Activated naive CD8-positive, alpha-beta T cell treated with anti-CD3 and anti-CD28 coated beads, Interleukin-2, amount 50 U/mL, for 16 hours (primary cell): ENCODE results near the gene PARP11.

Experiments
- DNase-seq: peaks from one replicate; pipeline ENCODE4 v3.0.0-alpha.2; 2020; ENCODE audit warnings: low read depth, low spot score

The PARP11 gene, protein sequence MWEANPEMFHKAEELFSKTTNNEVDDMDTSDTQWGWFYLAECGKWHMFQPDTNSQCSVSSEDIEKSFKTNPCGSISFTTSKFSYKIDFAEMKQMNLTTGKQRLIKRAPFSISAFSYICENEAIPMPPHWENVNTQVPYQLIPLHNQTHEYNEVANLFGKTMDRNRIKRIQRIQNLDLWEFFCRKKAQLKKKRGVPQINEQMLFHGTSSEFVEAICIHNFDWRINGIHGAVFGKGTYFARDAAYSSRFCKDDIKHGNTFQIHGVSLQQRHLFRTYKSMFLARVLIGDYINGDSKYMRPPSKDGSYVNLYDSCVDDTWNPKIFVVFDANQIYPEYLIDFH

DNA sequence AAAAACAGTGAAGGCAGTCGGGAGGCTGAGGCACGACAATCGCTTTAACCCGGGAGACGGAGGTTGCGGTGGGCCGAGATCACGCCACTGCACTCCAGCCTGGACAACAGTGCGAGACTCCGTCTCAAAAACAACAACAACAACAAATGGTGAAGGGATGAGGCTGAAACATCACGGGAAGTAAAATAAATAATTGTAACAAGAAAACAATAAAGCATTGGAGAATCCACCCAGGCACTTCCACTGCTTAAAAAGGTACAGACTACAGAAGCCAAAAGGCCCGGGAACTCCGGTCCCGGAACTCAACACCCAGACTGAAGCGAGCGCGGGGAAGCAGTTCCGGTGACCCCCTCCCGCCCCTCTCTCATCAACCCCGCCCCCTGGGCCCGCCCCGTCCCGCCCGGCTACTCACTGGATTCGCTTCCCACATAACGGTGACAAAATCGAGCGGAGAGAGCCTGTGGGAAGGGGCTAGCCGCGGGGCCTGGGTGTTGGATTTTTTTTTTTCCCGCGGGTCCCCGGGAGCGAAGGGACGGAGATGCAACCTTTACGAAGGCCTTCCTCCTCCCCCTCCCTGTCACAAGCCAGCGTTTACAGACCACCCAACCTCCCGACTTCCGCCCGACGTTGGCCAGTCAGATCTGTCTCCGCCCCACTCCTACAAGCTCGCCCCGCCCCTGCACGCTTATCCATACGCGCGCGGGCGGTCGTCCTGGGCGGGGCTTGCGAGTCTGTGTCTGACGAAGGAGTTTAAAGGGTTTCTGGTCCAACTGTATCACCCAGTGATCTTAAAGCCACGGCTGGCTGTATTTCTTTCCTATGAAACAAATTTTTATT, at the start of gene PARP11:
Gene PARP11, minus strand, starts transcription at position 600 of the 837 bp plus-strand sequence. Its CDS starts 170 bp downstream, at position 430.
- DNase-seq, result peak; percentile 95

DNA sequence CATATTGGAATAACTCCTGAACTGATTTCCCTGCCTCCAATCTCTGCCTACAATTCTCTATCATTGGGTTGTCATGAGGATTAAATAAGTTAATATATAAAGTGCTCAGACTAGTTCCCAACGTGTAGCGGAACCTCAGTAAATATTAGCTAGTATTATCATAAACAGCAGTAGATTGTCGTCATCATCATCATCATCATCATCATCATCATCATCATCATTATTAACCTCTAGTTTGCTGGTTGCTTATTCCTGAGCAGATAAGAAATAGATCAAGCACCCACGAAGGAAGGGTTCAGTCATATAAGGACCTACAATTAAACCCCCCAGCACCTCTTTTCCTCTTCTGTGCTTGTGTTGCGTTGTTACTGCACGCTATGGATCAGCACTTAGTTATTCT, 48.8 kb upstream of the PARP11 start:
- no peak for DNase-seq

DNA sequence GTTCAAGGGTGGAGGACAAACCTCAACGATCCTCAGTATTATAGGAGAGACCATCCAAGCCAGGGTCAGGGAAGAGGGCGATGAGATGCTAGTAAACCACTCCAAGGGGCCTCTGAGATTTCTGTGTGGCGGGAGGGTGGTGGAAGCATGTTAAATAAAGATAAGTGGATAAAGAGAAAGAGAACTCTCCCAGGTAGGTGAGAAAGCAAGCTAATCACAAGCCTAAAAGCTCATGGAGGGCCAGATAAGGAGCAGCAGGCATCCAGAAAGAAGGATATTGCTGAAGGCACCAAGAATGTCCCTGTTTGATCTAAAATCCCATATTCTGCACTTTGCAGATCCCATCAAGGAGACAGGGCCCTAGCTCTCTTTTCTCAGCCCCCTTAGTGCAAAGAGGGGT, 48.3 kb upstream of the PARP11 start:
- DNase-seq, result no peak

DNA sequence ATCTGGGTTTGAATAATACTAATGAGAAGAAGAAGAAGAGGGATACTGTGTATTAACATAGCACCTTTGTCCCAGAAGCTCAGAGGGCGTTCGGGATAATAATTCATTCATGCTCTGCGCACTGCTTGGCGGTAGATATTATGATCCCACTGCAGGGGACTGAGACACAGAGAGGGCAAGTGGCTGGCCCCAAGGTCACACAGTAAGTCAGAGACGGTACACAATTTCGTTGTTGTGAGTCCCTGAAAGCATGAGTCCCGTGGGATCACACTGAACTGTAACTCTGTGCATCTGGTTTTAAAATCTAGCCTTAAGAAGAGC, 47.9 kb upstream of the PARP11 start:
- no peak for DNase-seq

DNA sequence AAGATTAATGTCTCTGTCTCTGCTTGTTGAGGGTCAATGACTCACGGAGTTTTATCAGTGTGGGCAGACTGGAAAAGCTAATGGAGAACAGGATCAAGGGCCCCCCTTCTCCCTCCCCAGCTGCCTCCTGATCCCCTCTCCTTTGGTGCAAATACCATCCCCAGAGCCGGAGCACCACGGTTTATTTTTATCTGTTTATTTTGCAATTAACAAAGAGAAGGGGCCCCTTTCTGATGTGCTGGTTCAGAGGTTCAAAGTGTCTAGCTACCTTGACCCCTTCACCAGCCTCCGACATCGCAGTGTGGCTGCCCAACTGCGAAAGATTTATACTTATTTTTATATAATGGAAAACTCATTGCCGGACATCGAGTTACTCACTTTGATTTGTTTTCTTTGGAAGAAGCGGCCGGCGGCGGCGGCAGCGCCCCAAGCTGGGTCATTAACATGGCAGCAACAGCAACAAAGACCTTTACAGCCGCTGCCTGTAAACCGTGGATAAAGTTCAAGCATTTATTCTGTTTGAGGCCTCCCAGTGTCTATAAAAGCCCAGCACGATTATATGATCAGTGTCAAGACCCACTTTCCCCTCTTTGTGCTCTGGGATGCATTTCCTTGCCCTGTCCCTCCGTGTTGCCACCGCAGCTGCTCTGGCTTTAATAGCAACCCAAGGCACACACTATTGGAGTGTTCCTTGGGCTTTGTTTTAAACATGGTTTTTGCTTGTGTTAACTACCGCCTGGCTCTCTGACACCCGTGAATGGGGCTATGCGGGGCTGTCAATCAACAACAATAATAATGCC, 47.4 kb upstream of the PARP11 start:
- DNase-seq, result no peak

DNA sequence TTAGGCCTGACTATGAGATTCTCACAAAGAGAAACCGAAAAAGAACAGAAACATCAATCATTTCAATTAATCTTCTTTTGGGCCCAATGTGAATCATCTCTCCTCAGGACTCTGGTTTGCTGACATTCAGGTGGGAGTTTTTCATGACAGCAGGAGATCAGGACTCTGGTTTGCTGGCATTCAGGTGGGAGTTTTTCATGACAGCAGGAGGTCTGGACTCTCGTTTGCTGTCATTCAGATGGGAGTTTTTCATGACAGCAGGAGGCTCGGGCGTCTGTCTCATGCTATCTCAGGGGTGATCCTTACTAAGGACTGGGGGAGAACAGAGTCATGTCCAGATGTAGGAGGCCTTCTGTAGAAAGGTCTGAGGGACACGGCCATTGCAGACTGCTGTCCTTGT, 40.1 kb upstream of the PARP11 start:
- no peak for DNase-seq

DNA sequence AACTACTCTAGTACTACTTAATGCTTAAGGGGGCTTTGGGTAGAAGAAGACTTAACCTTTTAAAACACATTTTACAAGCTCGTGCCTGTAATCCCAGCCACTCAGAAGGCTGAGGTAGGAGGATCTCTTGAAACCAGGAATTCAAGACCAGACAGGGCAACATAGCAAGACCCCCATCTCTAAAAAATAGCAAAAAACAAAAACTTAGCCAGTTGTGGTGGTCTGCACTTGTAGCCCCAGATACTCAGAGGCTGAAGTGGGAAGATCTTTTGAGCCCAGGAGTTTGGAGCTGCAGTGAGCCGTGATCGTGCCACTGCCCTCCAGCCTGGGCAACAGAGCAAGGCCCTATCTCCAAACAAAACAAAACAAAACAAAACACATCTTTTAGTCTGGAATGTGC, 39.7 kb upstream of the PARP11 start:
- no peak for DNase-seq

DNA sequence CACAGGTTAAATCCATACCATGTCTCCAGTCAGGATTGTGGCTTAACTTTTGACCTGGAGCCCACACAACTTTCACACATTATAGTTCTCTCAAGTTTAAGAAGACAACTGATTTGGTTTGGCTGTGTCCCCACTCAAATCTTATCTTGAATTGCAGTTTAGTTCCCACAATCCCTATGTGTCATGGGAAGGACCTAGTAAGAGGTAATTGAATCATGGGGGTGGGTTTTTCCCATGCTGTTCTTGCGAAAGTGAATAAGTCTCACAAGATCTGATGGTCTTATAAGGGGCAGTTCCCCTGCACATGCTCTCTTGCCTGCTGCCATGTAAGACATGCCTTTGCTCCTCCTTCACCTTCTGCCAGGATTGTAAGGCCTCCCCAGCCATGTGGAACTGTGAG, 38.2 kb upstream of the PARP11 start:
- DNase-seq, result no peak

DNA sequence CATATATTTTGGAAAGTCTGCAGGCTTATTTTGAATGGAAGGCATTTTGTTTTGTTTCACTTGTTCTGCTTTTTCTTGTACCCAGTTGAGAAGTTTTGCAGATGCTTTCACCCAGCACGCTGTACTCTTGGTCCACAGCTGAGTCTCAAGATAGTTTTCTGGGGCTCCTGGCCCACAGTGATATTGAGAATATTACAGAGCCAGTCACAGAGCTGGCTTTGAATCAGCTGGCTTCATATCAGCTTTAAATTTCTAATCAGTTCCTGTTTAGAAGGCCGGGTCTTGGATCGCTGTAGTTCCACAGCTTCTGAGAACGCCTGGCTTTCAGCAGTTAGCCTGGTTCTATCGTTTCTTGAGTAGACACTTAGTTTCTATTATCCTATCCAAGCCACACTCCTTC, 32.5 kb upstream of the PARP11 start:
- DNase-seq, result no peak

DNA sequence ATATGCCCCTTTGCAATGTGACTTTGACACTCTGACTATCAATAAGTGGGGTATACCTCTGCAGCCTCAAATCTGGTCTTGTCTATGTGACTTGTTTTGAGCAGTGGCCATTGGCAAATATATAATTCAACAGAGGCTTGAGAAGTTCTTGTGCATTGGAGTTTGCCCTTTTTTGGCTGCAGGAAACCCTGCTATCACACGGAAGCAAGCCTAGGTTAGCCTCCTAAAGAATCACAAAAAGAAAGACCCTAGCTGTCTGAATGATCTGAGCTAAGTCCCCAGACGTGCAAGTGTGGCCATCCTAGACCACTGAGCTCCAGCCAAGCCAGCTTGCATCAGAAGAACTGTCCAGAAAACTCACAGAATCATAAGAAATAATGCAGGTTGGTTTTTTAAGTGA, 31.8 kb upstream of the PARP11 start:
- no peak for DNase-seq

DNA sequence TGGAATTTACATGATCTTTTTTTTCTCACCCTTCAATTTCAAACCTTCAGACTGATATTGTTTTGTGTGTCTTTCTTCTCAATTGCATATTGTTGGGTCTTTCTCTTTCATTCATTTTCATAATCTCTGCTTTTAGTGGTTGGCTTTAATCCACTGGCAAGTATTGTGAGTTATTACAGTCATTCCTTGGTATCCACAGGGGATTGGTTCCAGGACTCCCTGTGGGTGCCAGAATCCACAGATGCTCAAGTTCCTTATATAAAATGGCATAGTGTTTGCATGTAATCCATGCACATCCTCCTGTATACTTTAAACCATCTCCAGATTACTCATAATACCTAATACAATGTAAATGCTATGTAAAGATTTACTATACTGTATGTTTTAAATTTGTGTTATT, 29.7 kb upstream of the PARP11 start:
- DNase-seq, result no peak

DNA sequence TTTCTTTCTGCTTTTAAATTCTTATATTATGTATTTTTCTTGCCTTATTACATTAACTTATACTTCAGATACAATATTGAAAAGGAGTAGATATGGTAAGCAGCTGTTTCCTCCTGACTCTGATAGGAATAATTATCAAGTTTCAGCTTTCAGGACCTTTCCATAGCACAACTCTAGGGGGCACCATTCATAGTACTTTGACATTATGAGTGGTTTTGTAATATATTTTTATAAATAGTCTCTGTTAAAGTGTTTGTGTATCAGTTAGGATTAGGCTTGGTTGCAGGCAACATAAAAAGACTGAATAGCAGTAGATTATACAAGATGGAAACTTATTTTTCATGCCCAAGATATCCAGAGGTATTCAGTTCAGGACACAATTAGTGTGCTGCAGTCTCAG, 27.9 kb upstream of the PARP11 start:
- no peak for DNase-seq

DNA sequence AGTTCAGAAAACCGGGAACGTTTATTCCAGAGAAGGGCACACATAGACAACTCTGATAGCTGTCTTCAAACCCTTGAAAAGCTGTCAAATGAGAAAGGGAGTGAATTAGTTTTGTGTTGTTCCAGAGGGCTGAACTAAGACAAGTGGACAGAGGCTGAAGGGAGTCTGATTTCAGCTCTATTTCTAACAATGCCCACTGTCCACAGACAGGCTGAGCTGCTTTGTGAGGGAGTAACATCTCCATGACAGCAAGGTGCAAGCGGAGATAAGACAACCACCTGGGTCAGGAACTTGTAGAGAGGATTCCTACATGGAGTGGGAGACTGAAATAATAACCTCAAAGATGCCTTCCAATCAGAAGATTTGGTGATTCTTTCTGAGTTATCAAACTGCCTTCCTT, 25.6 kb upstream of the PARP11 start:
- no peak for DNase-seq

DNA sequence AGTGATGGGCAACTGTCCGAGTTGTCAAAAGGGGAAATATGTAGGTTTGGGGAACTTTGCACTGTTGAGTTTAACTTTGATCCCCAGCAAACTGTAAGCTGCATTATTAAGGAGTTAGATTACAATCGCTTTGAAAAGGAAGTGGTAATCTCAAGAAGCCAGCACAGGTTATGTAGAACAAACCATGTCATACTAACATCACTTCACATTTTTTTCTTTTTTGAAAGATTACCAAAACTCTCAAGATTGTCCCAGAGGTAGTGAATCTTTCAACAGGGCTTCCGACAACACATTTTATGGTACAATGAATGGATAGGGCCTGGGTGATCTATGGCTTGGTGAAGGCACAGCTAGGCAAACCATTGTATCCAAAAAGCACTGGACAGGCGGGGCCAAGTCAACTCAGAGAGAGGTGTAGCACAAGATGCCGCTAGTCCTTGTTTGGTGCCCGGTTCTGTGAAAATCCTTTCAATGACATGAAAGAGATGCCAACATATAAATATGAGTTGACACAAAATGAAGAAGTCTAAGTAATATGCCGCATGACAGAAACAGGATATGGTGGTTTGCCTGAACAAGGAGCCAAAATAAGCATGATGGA, 24.3 kb upstream of the PARP11 start:
- DNase-seq, result no peak

DNA sequence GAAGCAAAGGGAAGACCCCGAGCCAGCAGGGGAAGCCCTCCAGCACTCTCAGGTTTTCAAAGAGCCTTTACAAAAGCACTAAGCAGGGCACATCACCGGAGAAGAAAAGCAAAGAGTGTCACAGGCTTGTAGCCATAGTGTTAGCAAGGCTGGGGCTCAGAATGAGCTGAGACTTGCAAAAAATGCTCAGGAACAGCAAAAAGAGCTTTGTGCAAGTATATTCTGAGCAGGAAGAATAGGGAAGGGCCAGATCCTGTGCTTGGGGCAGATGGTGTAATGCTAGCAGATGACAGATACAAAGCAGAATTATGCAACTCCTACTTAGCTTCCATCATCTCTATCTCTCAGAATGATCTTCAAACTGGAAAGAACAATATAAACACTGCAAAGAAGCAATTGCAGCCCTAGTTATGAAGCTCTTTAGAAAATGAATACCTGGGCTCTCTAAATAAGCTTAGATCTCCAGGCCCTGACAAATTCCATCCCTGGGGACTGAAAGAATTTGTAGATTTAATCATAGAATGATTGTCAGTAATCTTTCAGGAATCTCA, 23.7 kb upstream of the PARP11 start:
- DNase-seq, result no peak

DNA sequence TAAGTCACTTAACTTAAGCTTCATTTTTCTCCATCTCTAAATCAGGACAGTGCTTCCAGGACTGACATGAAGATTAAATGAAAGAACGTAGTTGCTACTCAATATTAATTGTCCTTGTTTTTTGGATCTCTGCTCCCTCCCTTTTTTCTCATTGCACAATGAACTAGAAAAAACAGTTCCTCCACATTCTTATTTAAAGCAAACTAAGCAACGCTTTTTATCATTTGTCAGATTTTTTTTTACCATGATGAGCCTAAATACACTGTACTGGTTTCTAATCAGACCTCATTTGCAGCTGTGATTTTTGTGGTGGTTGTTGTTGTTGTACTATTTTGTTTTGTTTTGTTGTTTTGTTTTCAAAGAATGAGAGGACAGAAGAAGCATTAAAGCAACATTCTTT, 23.2 kb upstream of the PARP11 start:
- no peak for DNase-seq

DNA sequence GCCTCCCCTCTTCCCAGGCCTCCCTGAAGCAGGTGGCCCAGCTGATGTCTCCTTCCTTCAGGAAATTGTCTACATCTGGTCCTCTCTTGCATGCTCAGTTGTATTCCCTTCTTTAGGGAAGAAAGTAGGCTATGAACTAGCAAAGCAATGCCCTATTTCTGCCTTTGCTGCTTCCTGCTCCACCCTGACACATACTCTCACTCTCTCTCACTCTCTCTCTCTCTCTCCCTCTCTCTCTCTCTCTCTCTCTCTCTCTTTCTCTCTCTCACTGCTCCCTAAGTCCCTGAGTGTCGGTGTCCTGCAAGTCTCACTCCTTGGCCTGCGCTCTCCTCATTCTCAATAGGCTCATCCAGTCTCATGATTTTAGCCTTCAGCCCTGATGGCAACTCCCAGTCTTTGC, 19.4 kb upstream of the PARP11 start:
- no peak for DNase-seq

DNA sequence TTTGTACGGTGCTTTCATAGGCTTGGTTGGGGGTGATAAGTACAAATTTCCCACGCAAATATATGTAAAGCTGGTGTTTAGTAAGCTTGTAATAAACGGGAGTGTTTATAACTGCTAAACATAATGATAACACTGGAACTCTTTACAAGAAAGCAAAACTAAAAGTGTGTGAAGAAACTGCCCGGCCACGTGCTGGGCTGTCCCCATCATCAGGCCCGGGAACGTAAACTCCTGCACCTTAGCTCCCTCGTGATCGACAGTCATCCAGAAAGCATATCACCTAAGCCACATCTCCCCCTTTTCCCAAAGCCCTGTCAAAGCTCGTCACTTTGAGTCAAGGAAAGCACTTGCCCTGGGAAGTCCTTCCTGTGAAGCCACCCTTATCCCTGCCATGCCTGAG, 18.0 kb upstream of the PARP11 start:
- no peak for DNase-seq

DNA sequence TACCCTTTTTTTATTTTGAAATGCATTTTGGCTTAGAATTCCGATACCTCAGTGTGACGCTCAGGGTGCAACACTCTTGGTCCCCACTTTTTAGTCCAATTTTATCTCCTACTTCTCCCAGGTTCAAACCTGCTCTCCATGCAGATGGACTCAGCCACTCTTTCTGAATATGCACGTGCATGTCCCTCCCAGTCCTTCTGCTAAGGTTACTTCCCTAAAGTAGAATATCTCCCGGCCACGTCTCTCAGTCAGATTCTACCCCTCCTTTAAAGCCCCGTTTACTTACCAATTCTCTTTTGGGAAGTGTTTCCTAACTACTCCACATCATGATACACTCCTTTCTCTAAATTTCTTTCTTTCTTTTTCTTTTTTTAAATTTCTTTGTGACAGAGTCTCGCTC, 15.5 kb upstream of the PARP11 start:
- no peak for DNase-seq

DNA sequence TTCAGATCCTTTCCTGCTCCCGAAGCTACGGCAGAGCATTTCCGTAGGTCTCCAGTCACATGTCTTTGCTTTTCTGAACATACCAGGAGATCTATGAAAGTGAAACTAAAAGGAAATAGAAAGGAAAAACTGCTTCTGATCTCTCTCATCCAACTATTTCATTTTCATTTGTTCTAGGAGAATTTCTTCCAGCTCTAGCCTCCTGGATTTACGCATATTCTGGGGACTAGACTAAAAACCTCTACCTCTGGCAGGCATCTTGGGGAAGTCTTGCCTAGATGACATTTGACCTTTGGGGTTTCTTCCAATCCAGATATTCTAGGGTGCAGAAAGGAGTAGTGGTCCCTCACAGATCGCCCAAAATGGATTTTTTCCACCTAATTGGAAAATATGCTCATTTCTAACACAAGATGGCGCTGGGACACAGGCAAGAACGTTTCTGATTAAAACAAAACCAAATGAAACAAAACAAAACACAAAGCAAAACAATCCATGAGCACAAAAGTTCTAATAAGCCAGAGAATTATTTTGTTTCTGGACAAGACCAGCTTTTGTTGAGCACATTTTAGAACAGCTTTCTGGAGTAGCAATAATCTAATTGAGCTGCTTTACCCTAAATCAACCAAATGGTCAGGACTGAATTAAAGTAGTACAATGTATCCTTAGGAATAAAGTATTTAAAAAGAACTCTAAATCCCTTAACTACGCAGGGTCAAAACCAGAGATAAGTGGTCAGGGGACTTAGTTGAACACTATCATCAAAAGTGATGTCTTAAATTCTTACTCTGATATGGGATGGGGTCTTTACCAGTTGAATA, 12.3 kb upstream of the PARP11 start:
- DNase-seq, result no peak

DNA sequence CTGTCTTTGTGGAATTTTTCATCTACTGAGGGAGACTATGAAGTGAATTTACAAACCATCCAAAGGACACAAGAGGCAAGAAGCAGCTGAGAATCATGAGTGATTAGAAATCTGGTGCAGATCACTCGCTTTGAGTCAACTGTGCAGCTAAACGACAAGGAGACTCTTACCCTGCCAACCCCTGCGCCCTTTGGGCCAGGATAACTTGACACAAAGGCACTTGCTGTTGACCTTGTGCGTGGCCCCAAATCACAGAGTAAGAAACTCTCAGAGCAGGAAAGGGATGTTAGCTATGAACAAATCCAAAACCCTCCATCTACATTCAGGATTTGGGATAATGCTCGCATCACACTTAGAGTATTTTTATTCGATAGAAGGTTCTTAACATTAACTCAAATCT, 11.5 kb upstream of the PARP11 start:
- DNase-seq, result no peak
